H1 (cell line): ENCODE results near the gene RBM6.

Source experiments
- POLR2A ChIP-seq, 2 experiments: IDR thresholded peaks; 1 replicate in 1 of 2; 2 replicates in 1 of 2; pipeline ENCODE4 v1.6.1; 2011; ENCODE audit warnings: low read depth in 2 of 2, low read length in 2 of 2, mild to moderate bottlenecking in 2 of 2; ENCODE audit errors: control extremely low read depth in 1 of 2
- POLR2AphosphoS5 ChIP-seq: IDR thresholded peaks from 2 replicates; pipeline ENCODE4 v1.6.1; 2011; ENCODE audit warnings: low read depth, low read length
- RAD21 ChIP-seq, 2 experiments: IDR thresholded peaks in 1 of 2; conservative IDR thresholded peaks in 1 of 2; 2 replicates each; pipeline ENCODE4 v1.6.1; 2011; ENCODE audit warnings: low read depth in 2 of 2, low read length in 2 of 2, improper control_type of control experiment in 1 of 2, inconsistent platforms in 1 of 2, mild to moderate bottlenecking in 1 of 2, moderate library complexity in 1 of 2
- RFX5 ChIP-seq: IDR thresholded peaks from 2 replicates; pipeline ENCODE4 v1.6.1; 2011; ENCODE audit warnings: low read depth, low read length, improper control_type of control experiment, borderline replicate concordance
- SIN3A ChIP-seq, 2 experiments: IDR thresholded peaks in 1 of 2; conservative IDR thresholded peaks in 1 of 2; 2 replicates each; pipeline ENCODE4 v1.6.1; 2011 to 2012; ENCODE audit warnings: low read length in 2 of 2, improper control_type of control experiment in 1 of 2, low read depth in 1 of 2, mild to moderate bottlenecking in 1 of 2
- SP1 ChIP-seq: IDR thresholded peaks from 2 replicates; pipeline ENCODE4 v1.6.1; 2011; ENCODE audit warnings: low read depth, low read length

DNA sequence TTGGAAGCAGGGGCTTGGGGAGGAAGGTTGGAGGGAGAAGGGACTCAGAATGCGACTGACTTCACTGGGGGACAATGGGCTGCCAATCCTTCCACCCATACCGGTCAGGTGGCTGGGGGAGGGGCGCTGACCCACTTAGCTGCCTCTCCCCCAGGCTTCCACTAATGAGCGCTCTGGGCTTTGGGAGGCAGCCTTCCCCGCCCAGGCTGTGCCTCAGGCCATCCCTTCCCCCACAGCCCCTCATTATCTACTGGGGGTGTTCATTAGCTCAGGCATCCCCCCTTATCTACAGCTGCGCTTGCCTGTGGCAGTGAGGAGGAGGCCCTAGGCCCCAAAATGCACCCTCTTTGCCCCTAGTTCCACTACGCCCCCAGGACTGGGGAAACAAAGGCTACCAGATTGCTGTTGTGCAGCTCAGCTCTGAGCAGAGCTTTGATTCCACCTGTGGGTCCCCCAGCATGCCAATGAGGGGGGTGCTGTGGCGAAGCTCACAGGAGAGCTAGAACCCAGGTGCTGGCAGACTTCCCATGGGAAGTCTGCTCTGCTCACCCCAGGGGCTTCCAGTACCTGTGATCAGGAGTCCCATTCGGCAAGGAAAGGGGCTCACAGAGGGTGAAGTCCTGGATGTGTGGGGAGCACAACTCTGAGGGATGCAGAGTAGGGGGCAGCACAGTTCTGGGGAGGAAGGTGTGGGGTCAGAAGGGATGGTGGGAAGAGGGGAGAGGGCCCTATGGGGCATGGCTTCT, 185.8 kb downstream of the RBM6 start:
- TF ChIP-seq RAD21 (IDR thresholded peaks at IDR 0.05 in 1 of 2, conservative IDR thresholded peaks at IDR 0.05 in 1 of 2; ENCODE audit: low read depth in 2 of 2, low read length in 2 of 2) (no peak), SIN3A (conservative IDR thresholded peaks at IDR 0.05 in 1 of 2, IDR thresholded peaks at IDR 0.05 in 1 of 2; ENCODE audit: low read depth in 1 of 2, low read length in 2 of 2) (no peak), POLR2AphosphoS5 (no peak), POLR2A (IDR thresholded peaks at IDR 0.05; ENCODE audit: control extremely low read depth in 1 of 2, low read depth in 2 of 2, low read length in 2 of 2) (no peak), RFX5 (no peak), SP1 (no peak)
